NCI-H82 treated with DMSO at 0.1 percent for 48 hours (cell line): Measurements from ENCODE around the gene KRT10.

Experiments
- DNase-seq: peaks from one replicate; lab custom pipeline; 2025; ENCODE audit not compliant: unreplicated experiment; lab: John Stamatoyannopoulos, UW

Gene KRT10

DNA sequence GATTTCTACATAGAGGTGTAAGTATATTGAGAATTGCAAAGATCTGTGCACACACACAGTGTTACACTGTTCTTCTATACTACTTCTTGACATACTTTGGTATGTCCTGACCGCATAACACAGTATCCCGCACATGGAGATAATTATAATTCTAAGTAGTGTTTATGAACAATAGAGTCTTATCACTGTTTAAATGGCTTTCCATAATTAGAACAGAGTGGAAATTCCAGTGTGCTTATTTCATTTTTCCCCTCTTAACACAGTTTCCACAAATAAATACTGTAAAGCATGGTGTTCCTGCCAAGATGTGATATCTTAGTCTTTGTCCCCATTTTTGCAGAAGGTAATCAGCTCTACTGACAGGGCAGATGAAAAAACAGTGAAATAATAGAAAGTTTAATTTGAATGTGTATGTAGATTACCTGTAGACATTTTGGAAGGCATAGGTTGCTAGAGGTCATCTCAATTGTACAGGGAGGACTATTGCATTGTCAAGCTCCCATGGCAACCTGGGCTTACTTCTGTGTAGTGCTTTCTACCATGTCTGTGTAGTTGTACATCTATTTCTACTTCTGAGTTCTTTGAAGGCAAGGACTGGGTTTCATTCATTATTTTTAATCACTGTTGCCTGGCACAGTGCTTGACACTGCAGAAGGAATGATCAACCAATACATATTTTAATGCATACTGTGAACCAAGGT, 12.5 kb downstream of the KRT10 start:
- DNase-seq = no peak

DNA sequence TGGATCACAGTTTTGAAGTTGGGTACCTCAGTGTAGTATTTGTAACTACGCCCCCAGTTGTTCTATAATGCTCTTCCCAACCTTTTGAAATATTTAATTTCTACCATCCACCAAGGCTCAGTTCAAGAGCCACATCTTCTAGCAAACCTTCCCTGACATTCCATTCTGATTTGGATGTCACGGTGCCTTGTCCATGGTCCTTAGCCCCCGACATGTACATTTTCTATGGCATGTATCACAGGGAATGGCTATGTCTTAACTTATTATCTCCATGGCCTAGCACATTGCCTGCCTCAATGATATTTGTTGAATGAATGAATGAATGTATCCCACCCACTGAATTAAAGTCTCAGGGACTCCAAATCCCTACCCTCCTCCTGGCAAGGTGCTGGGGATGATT, 16.3 kb downstream of the KRT10 start:
- no peak for DNase-seq

DNA sequence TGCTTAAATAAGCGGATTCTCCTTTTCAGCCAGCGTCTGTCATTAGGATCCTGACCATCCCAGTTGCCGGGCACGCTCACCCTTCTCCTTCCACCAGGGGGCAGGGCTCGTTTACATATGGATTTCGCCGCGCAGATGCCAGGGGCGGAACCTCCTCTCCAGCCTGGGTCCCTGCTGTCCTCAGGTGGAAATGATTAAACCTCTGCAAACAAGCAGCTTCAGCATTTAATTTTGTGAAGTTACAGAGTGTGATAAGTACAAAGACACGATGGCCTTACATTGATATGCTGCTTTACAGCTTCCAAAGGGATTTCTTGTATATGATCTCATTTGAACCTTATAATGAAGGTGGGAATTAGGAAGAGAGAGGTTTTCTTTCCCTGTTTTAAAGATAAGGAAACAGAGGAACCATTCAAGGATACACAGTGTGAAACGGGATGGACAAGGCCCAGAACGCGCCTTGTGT, 18.8 kb downstream of the KRT10 start:
- DNase-seq = peak; percentile 21

DNA sequence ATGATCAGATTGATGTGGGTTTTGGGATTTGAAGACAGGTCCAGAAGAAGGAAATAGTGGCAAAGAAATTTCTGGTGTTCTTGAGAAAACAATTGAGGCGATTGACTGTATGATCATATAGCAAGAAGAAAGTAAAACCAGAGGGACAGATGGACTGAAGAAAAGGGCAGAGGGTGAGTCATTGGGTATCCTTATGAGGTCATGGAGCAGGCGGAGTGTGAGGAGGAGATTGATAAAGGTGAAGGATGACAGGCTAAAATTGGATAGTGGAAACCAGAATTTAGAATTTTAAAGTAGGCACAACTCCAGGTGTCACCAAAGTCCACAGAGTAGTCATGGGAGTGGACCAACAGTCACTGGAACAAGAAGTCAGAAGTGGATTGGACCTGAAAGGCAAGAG, 21.3 kb downstream of the KRT10 start:
- DNase-seq = no peak

DNA sequence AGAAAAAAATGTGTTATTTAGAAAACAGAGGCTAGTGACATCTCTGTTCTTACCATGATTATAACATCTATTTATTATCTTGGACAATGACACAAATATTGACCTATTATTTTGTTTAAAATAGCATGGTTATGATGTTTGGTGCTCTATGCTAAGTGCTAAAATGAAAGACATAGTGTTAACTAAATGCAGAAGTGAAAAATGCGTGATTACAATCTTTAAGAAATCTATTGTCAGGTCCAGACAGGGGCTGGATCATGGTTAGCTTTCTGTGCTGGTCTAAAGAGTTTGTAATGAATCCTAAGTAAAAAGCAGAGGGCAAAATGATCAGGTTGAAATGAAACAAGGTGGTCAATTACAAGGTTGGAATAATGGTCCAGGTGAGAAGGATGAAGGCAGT, 22.0 kb downstream of the KRT10 start:
- DNase-seq = no peak

DNA sequence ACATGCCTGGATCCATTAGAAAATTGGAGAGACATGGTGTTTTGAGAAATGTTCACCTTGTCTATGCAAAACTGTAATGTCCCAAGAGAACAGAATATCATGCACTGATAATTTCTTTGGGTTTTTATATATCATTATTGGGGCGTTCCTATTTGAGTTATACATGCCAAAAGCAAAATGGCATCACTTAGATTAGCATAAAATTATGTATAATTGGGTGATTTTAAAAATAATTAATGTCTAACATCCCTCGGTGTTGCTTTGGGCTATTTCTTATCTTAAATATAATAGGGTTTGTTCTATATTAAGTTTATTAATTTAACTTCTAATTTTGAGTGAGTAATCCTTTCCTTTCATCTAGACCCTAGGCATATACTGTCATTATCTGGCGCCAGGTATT, 22.6 kb downstream of the KRT10 start, which contains the start of gene KRT28:
Gene KRT28 (minus strand): TSS at position 101 of the 400 bp plus-strand sequence. CDS start 66 bp downstream, at position 35.
- DNase-seq = no peak

DNA sequence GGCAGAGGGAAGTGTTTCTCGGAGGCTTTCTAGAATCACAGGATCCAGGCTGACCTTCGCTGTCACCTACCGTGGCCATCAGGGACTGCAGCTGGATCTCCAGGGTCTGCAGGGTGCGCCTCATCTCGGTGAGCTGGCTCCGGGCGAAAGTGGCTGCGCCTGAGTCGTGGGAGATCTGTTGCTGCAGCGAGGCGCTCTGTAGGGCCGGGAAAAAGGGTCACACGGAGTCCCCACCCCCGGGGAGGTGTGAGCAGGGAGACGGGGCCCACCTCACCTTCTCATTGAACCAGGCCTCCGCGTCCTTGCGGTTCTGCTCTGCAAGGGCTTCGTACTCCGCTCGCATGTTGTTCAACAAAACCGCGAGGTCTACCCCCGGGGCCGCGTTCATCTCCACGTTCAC, 25.6 kb downstream of the KRT10 start:
- no peak for DNase-seq

DNA sequence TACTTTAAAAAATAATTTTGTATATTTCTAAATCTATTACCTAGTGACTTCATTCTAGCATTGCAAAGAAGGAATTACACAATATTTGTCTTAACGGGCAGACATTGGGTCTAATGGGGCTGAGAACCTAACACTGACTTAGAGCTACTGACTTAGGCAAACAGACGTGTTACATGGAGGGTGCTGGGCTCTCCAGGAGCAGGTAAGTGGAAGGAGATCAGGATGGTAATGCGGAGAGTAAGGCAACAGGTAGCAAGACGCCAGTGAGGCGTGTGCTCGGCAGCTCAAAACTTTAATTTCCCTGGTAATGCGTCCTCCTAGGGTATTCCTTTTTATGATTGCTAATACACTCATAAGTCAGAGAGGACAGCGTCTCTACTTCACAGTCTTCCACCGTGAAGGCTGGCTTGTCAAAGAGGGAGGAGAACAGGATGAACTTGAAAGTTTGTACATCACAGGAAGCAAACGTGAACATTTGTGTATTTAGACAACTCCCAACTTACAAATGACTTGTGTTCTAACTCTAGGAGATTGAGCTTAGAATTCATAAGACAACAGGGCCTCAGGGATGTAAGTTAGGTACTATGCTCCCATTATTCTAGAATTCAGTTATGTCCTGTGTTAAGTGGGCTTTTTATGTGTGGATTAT, 27.3 kb downstream of the KRT10 start:
- DNase-seq = no peak

DNA sequence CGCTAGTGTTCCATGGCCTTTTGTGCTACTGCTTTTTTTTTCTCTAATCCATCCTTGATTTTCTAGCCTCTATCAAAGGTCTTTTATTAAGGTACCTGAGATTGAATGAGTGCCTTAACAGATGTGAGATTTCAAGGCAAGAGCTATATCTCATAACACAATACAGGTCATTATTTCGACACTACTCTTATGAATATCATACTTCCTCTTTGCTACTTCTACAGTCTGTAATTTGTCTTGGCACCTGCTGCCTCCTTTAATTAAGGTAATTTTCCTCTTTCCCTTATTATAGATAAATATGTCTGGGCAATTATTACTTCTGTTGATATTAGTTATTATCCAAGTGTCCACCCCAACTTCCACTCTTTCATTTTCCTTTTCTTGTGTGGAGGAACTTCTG, 27.9 kb downstream of the KRT10 start:
- DNase-seq = no peak

DNA sequence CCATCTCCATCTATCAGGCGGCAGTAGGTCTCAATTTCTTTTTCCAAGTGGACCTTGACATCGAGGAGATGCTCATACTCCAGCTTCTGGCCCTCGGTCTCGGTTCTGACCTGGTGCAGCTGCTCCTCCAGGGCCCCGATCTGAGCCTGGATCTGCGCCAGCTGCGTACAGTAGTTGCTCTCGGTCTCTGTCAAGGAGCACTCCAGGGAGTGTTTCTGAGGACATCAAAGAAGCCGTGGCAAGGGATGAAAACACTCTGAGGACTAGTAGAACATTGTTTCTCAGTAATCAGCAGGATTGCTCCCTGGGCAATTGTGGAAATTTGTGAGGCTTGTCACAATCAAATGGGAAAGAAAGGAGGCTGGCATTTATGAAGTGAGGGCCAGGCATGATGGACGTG, 28.6 kb downstream of the KRT10 start:
- DNase-seq = no peak

DNA sequence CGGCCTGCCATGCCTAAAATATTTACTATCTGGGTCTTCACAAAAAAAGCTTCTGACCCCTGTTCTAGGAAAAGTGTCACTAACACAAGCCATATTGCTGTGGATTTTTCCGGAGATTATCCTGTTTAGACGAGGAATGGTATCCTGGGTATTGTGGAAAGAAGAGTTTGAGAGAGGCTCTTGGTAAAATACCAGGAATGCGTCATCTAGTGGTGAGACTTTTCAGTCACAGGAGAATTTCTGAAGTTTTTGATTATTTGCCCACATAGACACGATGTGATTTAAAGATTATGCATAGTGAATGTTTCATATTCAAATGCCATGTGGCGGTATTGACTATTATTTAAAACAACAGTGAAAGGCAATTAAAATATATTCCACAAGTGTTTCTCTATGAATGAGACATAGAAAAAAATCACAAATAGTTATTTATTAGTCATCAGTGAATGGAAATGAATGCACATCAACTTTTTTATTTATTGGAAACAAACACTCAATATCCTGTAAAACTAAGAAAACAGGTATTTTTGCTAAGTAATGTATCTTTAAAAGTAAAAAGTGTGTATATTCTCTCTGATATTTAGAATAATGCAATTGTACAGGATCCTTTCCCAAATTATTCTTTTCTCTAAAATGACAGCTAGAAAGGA, 30.5 kb downstream of the KRT10 start:
- no peak for DNase-seq

DNA sequence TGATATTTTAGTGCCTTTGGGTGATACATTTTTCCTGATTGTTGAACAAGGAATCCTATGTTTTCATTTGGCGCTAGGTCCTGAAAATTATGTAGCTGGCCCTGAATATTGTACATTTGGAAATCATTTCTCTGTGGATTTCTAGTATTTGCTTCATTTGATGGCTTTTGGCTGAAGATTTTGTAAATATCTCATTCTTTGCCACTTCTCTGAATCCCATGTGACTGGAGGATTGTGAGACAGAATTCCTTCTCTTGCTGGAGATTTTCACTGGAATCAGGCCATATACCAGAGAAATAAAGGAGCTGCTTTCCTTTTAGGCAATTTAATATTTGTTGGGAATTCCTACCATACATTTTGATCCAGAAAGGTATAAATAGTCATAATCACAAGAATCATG, 31.3 kb downstream of the KRT10 start:
- DNase-seq = no peak

DNA sequence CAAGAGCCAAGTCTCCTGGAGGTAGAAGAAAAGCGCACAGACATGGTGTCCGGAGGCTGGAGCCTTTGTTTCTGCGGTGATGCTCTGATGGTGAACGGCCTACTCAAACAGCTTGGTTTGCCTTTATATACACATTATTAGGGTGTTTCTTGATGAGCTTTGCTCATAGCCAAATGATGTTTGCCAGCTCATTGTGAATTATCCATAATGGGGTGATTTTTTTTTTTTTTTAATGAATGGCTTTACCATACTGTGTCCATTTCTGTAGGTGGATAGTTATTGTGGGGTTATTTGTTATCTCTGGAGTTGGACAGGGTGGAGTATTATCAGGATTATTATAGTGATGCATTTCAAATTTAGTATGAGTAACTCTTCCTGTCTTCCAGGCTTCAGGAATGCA, 40.0 kb downstream of the KRT10 start, which contains the start of gene KRT27:
Gene KRT27 (minus strand): TSS at position 101 of the 400 bp plus-strand sequence. CDS start 57 bp downstream, at position 44.
- DNase-seq = no peak

DNA sequence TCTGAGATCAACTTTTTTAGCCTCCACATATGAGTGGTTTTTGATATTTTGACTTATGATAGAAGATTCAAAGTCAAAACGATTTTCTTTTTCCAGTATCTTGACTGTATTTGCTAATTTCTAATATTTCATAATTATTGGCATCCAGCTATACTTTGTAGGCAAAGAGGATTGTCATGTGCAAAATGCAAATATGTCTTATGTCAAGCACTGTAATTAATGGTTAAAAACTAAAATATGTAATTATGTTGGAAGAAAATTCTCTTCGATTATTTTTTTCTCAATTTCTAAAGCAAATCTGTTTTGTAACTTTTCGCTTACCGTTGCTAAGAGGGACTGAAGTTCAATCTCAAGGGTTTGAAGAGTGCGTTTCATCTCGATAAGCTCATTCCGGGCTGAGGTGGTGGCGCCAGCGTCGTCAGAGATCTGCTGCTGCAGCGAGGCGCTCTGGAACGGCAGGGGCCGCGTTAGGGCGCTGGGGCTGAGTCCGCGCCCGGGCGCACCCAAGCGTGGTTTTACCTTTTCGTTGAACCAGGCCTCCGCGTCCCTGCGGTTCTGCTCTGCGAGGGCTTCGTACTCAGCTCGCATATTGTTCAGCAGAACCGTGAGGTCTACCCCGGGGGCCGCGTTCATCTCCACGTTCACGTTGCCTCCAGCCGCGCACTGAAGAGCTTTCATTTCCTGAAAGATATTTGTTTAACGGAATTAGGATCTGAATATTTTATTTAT, 43.1 kb downstream of the KRT10 start:
- DNase-seq = no peak

DNA sequence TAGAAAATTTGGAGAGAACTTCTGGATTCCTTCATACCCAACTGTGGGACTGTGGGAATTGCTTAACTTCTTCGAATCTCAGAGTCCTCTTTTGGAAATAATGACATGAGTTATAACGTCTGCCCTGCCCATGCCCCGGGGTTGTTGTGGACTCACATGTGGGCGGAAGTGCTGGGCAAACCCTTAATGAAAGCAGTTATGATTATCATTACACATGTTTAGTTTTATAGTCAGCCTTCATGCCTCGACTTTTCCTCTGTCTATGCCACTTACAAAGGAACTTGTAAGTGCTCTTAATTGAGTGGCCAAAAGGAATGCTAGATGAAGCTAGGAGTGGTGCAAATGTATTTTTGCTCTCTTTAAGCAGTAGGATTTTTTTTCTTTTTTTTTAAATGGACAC, 44.0 kb downstream of the KRT10 start:
- no peak for DNase-seq

DNA sequence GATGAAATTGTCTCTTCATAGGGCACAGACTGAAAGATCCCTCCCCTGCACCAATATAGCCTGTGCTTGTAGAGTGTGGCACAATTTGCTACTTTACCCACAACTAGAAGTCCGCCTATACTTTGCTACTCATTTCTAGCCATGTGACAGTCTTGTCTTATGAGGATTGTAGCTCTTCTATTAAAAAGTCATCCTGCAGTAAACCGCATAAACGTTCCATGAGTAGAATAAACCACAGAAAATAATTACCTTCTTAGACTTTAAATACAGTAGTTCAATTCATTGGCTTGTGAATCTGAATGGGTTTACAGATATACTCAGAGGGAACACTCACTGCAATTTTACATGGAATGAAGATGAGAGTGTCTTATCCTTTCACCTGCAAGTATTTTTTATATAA, 44.4 kb downstream of the KRT10 start:
- no peak for DNase-seq

DNA sequence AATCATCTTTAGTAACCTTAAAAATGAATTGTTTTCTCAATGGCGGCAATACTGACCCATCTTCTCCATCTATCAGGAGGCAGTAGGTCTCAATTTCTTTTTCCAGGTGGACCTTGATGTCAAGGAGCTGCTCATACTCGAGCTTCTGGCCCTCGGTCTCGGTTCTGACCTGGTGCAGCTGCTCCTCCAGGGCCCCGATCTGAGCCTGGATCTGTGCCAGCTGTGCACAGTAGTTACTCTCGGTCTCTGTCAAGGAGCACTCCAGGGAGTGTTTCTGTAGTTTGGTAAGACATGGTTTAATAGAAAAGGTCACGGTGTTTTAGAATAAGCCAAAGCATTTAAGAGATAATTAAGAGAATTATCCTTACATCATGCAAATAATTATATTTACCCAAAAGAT, 45.0 kb downstream of the KRT10 start:
- DNase-seq = no peak

DNA sequence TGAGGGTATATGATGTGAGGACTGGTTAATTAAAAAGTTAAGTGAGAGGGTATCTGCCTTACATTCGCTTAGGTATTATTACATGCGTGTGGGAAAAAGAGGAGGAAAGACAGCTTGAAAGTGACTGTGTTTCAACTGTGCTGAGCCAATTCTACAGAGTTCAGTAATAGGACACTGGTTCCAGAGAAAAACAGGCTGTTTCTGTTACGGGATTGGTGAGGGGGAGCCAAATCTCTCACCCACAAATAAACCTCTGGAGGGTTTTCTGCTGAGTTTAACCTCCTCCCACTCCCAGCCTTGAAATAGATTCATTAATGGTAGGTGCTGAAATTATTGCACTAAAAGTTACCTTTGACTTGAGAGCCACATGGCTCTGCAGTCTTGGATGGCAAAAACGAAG, 46.5 kb downstream of the KRT10 start:
- DNase-seq = no peak

DNA sequence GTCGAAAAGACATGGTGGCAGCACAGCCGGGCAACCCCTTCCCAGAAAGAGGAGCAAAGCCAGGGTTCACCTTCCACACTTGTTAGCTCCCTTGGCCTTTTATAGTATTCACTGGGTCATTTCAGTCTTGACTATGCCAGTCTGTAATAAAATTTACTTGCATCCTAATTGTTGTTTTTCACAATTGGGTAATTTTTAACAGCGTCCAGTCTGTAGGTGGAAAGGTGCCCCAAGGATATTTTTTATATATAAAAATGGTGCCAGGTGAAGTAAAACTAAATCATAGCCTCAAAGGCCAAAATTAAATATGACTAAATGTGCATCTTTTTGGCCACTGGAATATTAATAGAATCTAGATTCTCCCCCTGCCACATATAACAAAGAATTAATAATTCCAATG, 50.3 kb downstream of the KRT10 start, which contains the start of gene KRT26:
Gene KRT26 (minus strand): TSS at position 101 of the 400 bp plus-strand sequence. CDS start 88 bp downstream, at position 13.
- DNase-seq = no peak
